Right hindlimb (tissue), 1 donor: Measurements from ENCODE around the gene SYTL3.
A peak's percentile ranks its signal among the peaks of the same experiment; 100 is the strongest.
"Not testable (repeated sequence)": the region's sequence is repeated elsewhere in the genome, so short reads cannot be mapped to it uniquely, and the experiment has no call there.

Experiments
- DNase-seq: peaks from one replicate; pipeline ENCODE4 v3.0.0-alpha.2; 2018

Gene SYTL3

GRCh38 chr6:158698931-158699330, 49.1 kb downstream of the SYTL3 start:
- DNase-seq = no peak

DNA sequence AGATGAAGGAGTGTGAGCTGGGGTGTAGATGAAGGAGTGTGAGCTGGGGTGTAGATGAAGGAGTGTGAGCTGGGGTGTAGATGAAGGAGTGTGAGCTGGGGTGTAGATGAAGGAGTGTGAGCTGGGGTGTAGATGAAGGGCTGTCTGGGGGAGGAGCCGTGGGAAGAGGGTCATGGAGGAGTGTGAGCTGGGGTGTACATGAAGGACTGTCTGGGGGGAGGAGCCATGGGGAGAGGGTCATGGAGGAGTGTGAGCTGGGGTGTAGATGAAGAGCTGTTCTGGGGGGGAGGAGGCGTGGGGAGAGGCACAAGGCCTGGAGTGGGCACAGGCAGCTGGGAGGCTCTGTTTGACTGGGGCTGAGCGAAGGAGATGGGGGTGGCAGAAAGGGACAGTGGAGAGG, 51.4 kb downstream of the SYTL3 start:
- DNase-seq = not testable (repeated sequence)

DNA sequence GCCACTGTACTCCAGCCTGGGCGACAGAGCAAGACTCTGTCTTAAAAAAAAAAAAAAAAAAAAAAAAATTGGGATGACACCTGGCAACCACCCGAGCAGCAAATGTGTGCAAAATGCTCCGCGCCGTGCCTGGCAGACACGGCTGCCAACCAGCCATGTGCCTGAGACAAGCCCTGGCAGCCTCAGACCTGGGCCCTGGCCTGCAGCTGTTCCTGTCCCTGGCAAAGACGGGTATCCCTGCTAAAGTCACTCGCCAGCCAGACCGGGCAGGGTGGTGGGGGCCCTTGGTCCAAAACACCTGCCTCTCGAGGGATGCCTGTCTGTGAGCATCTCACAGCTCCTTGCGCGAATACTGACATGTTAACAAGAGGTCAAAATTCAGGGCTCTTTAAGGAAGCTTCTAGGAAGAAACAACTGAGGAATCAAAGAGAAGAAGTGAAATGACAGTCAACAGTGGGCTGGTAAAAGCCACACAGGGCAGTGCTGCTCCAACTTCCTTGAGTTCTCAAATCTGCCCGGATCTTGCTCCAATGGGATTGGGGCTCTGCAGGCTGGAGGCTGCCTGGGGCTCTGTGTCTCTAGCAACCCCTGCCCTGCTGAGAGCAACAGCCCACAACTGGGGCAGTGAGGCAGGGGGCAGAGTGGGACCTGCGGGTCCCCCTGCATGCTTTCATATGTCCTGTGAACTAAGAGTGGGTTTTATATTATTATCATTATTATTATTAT, 53.4 kb downstream of the SYTL3 start:
- peak; percentile 73 for DNase-seq

- DNase-seq = peak; percentile 89
Measured at GRCh38 chr6:158703837-158704822, 54.3 kb downstream of the SYTL3 start.

- DNase-seq = no peak
Measured at GRCh38 chr6:158705386-158706126, 55.7 kb downstream of the SYTL3 start.

DNA sequence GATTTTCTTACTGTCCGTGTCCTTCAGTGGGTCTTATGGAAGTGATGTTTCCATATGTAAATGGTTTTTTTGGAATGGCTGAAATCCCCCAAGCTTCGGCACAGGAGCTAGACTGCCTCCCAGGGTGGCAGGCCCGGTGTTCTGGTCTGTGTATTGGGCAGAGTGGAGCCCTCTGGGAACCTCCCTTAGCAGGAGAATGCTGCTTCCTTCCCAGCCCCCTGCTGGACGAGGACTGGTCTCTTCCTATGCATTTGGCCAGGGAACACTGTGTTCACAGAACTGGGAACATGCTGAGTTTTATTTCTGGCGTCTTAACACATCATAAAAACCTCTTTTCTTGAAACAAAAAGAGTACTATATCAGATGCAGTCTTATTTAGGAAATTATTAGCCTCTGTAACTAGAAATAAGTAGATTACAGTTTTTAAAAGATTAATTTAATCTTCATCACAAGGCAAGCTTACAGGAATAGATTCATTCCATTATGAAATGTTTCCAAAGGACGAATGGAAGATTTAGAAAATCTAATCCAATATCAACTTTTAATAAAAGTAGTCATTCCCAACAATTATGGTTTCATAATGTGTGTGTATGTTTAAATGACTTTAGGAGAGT, 56.6 kb downstream of the SYTL3 start:
- peak; percentile 80 for DNase-seq

DNA sequence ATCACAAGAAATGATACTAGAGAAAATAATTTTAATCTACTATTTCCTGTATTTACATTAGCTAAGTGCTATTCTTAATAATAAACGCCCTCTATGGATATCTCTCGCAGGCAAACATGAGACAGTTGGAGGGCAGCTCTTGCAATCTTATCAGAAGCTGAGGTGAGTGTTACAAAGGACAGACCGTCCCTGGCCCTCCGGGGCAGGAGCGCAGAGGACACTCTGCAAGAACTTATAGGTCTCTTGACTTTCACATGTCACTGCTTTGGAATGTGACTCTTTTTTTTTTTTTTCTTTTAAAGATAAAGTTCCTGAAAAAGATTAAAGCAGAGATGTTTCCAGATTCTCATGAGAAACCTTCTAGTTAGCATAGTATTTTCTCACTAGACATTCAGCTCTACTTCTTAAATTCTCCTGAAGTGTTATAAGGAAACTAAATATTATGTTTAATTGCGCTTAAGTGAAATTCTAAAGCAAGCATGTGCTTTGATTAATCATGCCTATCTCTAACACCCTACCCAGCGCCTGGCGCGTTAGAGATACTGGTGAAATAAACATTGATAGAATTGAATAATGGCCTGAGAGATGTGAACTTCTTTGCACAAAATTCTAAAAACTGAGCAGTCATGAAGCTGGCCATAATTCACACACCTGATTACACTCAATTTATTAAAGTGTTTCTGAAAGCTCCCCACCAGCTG, 57.4 kb downstream of the SYTL3 start:
- DNase-seq = no peak

GRCh38 chr6:158707821-158708195, 58.0 kb downstream of the SYTL3 start:
- DNase-seq = no peak

- DNase-seq = peak; percentile 63
Measured at GRCh38 chr6:158708239-158708638, 58.4 kb downstream of the SYTL3 start.

- no peak for DNase-seq
Measured at GRCh38 chr6:158709809-158710208, 60.0 kb downstream of the SYTL3 start.

- DNase-seq = no peak
Measured at GRCh38 chr6:158711264-158711663, 61.4 kb downstream of the SYTL3 start.

- no peak for DNase-seq
Measured at GRCh38 chr6:158713469-158713868, 63.6 kb downstream of the SYTL3 start.

DNA sequence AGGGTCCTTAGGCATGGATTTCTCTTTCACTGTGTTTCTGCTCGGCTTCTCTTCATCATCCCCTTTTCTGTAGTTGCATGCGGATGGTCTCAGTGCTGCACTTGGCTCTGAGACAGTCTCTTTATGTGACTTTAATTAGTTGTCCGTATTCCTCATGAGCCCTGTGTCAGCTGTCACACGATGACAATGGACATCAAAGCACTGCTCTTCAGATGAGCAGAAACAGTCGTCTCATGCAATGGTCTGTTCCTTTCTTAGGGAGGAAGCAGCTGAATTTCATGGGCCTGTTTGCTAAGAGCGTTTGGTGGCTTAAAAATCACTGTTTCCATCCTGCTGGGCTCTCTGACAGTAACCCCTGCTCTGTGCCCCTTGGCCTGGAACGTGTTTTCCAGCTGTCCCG, 64.9 kb downstream of the SYTL3 start:
- no peak for DNase-seq

DNA sequence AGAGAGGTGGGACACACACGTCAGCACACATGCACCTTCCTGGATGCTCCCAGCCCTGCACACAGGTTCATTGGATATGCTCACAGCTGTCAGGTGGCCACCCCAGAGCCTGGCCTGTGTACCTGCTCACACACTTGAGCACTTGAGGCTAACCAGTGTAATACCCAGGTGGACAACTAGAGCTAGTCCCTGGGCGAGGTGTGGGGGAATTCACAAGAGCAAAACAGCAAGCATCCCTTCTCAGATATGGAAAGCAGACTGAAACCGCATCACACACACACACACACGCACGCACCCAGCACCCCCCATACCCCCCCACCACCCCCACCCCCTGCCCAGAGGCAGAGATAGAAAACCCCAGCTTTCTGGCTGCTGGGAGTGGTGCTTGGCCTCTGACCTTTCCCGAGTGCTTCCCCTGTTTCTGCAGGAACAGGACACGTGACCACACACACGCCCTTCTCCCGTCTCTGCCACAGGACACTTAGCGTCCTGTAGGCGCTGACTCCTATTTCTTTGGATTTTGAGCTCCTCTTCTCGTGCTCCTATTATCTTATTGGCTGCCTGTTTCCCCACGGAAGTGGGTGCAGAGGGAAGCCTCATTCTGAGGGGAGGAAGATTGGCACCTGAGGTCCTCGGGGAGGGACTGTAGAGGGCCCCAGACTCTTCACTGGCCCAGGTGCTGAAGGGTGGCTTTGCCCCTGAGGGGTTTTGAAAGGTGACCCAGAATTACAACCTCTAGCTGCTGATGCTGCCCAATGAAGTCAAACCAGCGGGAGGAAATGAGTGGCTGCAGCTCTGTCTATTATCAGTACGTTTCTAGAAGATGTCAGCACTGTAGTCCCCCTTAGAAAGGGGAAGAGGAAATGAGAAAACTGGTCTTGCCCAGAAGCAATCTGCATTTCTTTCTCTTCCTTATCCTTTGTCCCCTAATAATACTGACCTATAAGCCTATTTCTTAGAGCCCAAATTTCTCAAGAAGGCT, 65.8 kb downstream of the SYTL3 start:
- no peak for DNase-seq

GRCh38 chr6:158717341-158718330, 67.8 kb downstream of the SYTL3 start:
- DNase-seq = no peak

- no peak for DNase-seq
Measured at GRCh38 chr6:158718461-158719046, 68.7 kb downstream of the SYTL3 start.

DNA sequence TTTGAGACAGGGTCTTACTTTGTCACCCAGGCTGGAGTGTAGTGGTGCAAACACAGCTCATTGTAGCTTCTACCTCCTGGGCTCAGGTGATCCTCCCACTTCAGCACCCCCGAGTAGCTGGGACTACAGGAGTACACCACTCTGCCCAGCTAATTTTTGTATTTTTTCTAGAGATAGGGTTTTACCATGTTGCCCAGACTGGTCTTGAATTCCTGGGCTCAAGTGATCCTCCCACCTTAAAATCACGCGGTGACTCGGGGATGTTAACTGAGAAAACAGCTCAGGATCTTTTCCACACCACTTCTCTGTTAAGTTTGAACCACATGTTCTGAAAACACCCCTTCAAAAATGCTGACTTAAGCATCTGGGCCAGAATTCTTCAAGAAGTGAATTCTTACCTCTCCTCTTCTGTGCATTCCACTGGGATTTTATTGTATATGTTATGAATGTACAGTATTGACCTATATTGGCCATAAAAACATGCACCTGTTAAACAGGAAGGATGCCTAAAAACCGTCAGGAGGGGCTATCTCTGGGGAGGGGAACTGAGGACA, 72.4 kb downstream of the SYTL3 start:
- no peak for DNase-seq

- DNase-seq = no peak
Measured at GRCh38 chr6:158725704-158726103, 75.8 kb downstream of the SYTL3 start.
